ENCODE data around the gene PSME2.
"Not testable (repeated sequence)": the region's sequence is repeated elsewhere in the genome, so short reads cannot be mapped to it uniquely, and the experiment has no call there.

PSME2 gene

GRCh38 chr14:24114532-24115421, 31.6 kb downstream of the PSME2 start, which contains the start of the genes DCAF11 and NRL:
Gene DCAF11 (plus strand): TSS chr14:24114777. CDS start chr14:24115595, 818 bp downstream.
Gene NRL (minus strand): TSS chr14:24114949. CDS start chr14:24082848, 32,101 bp downstream.
- DNase-seq (ENCODE audit: low spot score) = peak; percentile 98
- FAIRE-seq = peak; percentile 90

GRCh38 chr14:24113801-24114531, 32.4 kb downstream of the PSME2 start:
- FAIRE-seq = no peak
- peak; percentile 73 for DNase-seq (ENCODE audit: low spot score)

GRCh38 chr14:24113379-24113800, 33.0 kb downstream of the PSME2 start:
- no peak for FAIRE-seq

GRCh38 chr14:24110523-24110922, 35.9 kb downstream of the PSME2 start:
- FAIRE-seq (no peak), DNase-seq (ENCODE audit: low spot score) (no peak)

More at GRCh38 chr14:24113379-24113800, 33.0 kb downstream of the PSME2 start:
- DNase-seq (ENCODE audit: low spot score) = no peak

- DNase-seq (ENCODE audit: low spot score) (no peak), FAIRE-seq (no peak)
Observed at GRCh38 chr14:24110060-24110459, 36.4 kb downstream of the PSME2 start.

- no peak for FAIRE-seq
- no peak for DNase-seq (ENCODE audit: low spot score)
Observed at GRCh38 chr14:24108336-24108874, 38.0 kb downstream of the PSME2 start.

GRCh38 chr14:24106672-24107271, 39.6 kb downstream of the PSME2 start:
- FAIRE-seq (no peak), DNase-seq (ENCODE audit: low spot score) (no peak)

GRCh38 chr14:24105609-24106239, 40.7 kb downstream of the PSME2 start:
- not testable (repeated sequence) for FAIRE-seq; DNase-seq (ENCODE audit: low spot score)

- FAIRE-seq (no peak), DNase-seq (ENCODE audit: low spot score) (no peak)
Observed at GRCh38 chr14:24103451-24103850, 43.0 kb downstream of the PSME2 start.

- FAIRE-seq (no peak), DNase-seq (ENCODE audit: low spot score) (no peak)
Observed at GRCh38 chr14:24102357-24103048, 43.9 kb downstream of the PSME2 start.

GRCh38 chr14:24100982-24101494, 45.4 kb downstream of the PSME2 start:
- DNase-seq (ENCODE audit: low spot score) (no peak), FAIRE-seq (no peak)

- FAIRE-seq = no peak
Observed at GRCh38 chr14:24100197-24100981, 46.0 kb downstream of the PSME2 start.

GRCh38 chr14:24098927-24099813, 47.2 kb downstream of the PSME2 start:
- FAIRE-seq = no peak
- no peak for DNase-seq (ENCODE audit: low spot score)

More at GRCh38 chr14:24100197-24100981, 46.0 kb downstream of the PSME2 start:
- DNase-seq (ENCODE audit: low spot score) = no peak

GRCh38 chr14:24098229-24098926, 48.0 kb downstream of the PSME2 start:
- no peak for FAIRE-seq
- DNase-seq (ENCODE audit: low spot score) = no peak

- DNase-seq (ENCODE audit: low spot score) (no peak), FAIRE-seq (no peak)
Observed at GRCh38 chr14:24096545-24097181, 49.7 kb downstream of the PSME2 start.

- DNase-seq (ENCODE audit: low spot score) = peak; percentile 68
Observed at GRCh38 chr14:24095271-24096068, 50.9 kb downstream of the PSME2 start.

More at GRCh38 chr14:24095271-24096068, 50.9 kb downstream of the PSME2 start:
- FAIRE-seq = no peak

Data from urothelium cell line (cell line).